ENCODE data around the gene UBA1. TPM values are rescaled to one million over a fixed set of nuclear protein-coding genes. Genes with fewer than 3 reads are reported as not detected.

The UBA1 gene
- total RNA-seq, 1 experiment from 2014 or later = 234 TPM

- peak overlapping the region; percentile 89 for H3K4me3 Mint-ChIP-seq (ENCODE audit: low read depth, unreplicated experiment)
- H3K36me3 Mint-ChIP-seq (ENCODE audit: insufficient read depth, unreplicated experiment) = peaks cover 47% of the 10 kb centered on the region
- no peaks in the 10 kb centered on the region for H3K27me3 Mint-ChIP-seq (ENCODE audit: unreplicated experiment)
- CTCF ChIA-PET = interaction anchor here (0.6 to 1.5 kb wide), 4 partner anchors 121 to 332 kb away, joined by 3 to 5 read pairs (median 4); no protein-coding TSS in a partner anchor
- BruUV-seq (replicated peaks) = no TSS peak
- TF ChIP-seq CTCF (IDR thresholded peaks at IDR 0.05; ENCODE audit: unreplicated experiment) = no peak
- peaks cover 11% of the 10 kb centered on the region for H3K4me1 Mint-ChIP-seq (ENCODE audit: low read depth, unreplicated experiment)
- intact Hi-C loops (cut with micrococcal nuclease; ENCODE audit: unreplicated experiment) = loop anchor here (5.0 to 10.0 kb wide), 2 partner anchors 291 to 833 kb away; partner anchors contain the start of gene ZNF41
- H3K27ac Mint-ChIP-seq (ENCODE audit: unreplicated experiment) = peak overlapping the region; percentile 56
- DNase-seq = peak; percentile 30
- H3K9me3 Mint-ChIP-seq (ENCODE audit: low read depth, unreplicated experiment) = no peaks in the 10 kb centered on the region
These were observed 2.3 kb upstream of the UBA1 start for GRCh38 chrX:47191331-47191730.

- Mint-ChIP-seq H3K4me3 (ENCODE audit: low read depth, unreplicated experiment) (peak overlapping the region; percentile 89), H3K27ac (ENCODE audit: unreplicated experiment) (no peak overlapping the region), H3K27me3 (ENCODE audit: unreplicated experiment) (no peaks in the 10 kb centered on the region), H3K9me3 (ENCODE audit: low read depth, unreplicated experiment) (no peaks in the 10 kb centered on the region), H3K4me1 (ENCODE audit: low read depth, unreplicated experiment) (peaks cover 17% of the 10 kb centered on the region), H3K36me3 (ENCODE audit: insufficient read depth, unreplicated experiment) (peaks cover 52% of the 10 kb centered on the region)
- TF ChIP-seq CTCF (IDR thresholded peaks at IDR 0.05; ENCODE audit: unreplicated experiment) = no peak
- intact Hi-C loops (cut with micrococcal nuclease; ENCODE audit: unreplicated experiment) = loop anchor here (2.0 to 10.0 kb wide), 4 partner anchors 121 to 833 kb away; partner anchors contain the start of gene ZNF41
- no peak for DNase-seq
- no TSS peak for BruUV-seq (replicated peaks)
- CTCF ChIA-PET = interaction anchor here (1.4 kb wide), 1 partner anchor 120 kb away, joined by 5 read pairs; no protein-coding TSS in a partner anchor
These were observed 1.7 kb upstream of the UBA1 start for GRCh38 chrX:47191806-47192401.

GRCh38 chrX:47194194-47194787 is 662 bp downstream of the UBA1 start:
- Mint-ChIP-seq H3K4me3 (ENCODE audit: low read depth, unreplicated experiment) (peak overlapping the region; percentile 80), H3K4me1 (ENCODE audit: low read depth, unreplicated experiment) (peaks cover 18% of the 10 kb centered on the region), H3K27ac (ENCODE audit: unreplicated experiment) (peak overlapping the region; percentile 96), H3K36me3 (ENCODE audit: insufficient read depth, unreplicated experiment) (peaks cover 67% of the 10 kb centered on the region), H3K27me3 (ENCODE audit: unreplicated experiment) (no peaks in the 10 kb centered on the region), H3K9me3 (ENCODE audit: low read depth, unreplicated experiment) (no peaks in the 10 kb centered on the region)
- BruUV-seq (replicated peaks) = TSS peak; percentile 38
- CTCF ChIA-PET = no interaction called here
- TF ChIP-seq CTCF (IDR thresholded peaks at IDR 0.05; ENCODE audit: unreplicated experiment) = no peak
- intact Hi-C loops (cut with micrococcal nuclease; ENCODE audit: unreplicated experiment) = loop anchor here (5.0 to 10.0 kb wide), 2 partner anchors 288 to 831 kb away; partner anchors contain the start of gene ZNF41
- DNase-seq = no peak

GRCh38 chrX:47196098-47196497 is 2.5 kb downstream of the UBA1 start:
- Mint-ChIP-seq H3K4me3 (ENCODE audit: low read depth, unreplicated experiment) (peak overlapping the region; percentile 80), H3K27ac (ENCODE audit: unreplicated experiment) (peak overlapping the region; percentile 86), H3K36me3 (ENCODE audit: insufficient read depth, unreplicated experiment) (peaks cover 59% of the 10 kb centered on the region), H3K27me3 (ENCODE audit: unreplicated experiment) (no peaks in the 10 kb centered on the region), H3K4me1 (ENCODE audit: low read depth, unreplicated experiment) (peaks cover 18% of the 10 kb centered on the region), H3K9me3 (ENCODE audit: low read depth, unreplicated experiment) (no peaks in the 10 kb centered on the region)
- intact Hi-C loops (cut with micrococcal nuclease; ENCODE audit: unreplicated experiment) = loop anchor here (10.0 kb wide), 1 partner anchor 829 kb away; no protein-coding TSS in a partner anchor
- no peak for DNase-seq
- TF ChIP-seq CTCF (IDR thresholded peaks at IDR 0.05; ENCODE audit: unreplicated experiment) = no peak
- CTCF ChIA-PET = interaction anchor here (1.1 kb wide), 1 partner anchor 326 kb away, joined by 4 read pairs; no protein-coding TSS in a partner anchor
- BruUV-seq (replicated peaks) = no TSS peak
